Hematopoietic multipotent progenitor cell treated with erythropoietin and hydrocortisone succinate and interleukin-3 and kit ligand, for 15 days (in vitro differentiated cells): ENCODE results near the gene SERHL2.
"Not testable (repeated sequence)": the region's sequence is repeated elsewhere in the genome, so short reads cannot be mapped to it uniquely, and the experiment has no call there.

ENCODE experiments used
- DNase-seq: peaks from one replicate; pipeline ENCODE4 v3.0.0-alpha.2; 2015; ENCODE audit warnings: low spot score

SERHL2 gene

GRCh38 chr22:42536166-42536565 lies 17.6 kb upstream of the SERHL2 start:
- no peak for DNase-seq

- DNase-seq = not testable (repeated sequence)
These were observed 17.1 kb upstream of the SERHL2 start for GRCh38 chr22:42536634-42537033.

- not testable (repeated sequence) for DNase-seq
These were observed 16.4 kb upstream of the SERHL2 start for GRCh38 chr22:42537199-42537831.

- DNase-seq = not testable (repeated sequence)
These were observed 14.5 kb upstream of the SERHL2 start for GRCh38 chr22:42539236-42539771.

GRCh38 chr22:42544686-42545085 lies 9.1 kb upstream of the SERHL2 start:
- no peak for DNase-seq

GRCh38 chr22:42547562-42547961 lies 6.2 kb upstream of the SERHL2 start:
- no peak for DNase-seq

- DNase-seq = not testable (repeated sequence)
These were observed 5.6 kb upstream of the SERHL2 start for GRCh38 chr22:42548126-42548525.

- no peak for DNase-seq
These were observed 5.0 kb upstream of the SERHL2 start for GRCh38 chr22:42548597-42549330.

- DNase-seq = no peak
These were observed 4.3 kb upstream of the SERHL2 start for GRCh38 chr22:42549331-42550060.

GRCh38 chr22:42552294-42552647 lies 1.5 kb upstream of the SERHL2 start:
- not testable (repeated sequence) for DNase-seq

- no peak for DNase-seq
These were observed 6.6 kb downstream of the SERHL2 start for GRCh38 chr22:42560381-42560780.

- peak; percentile 30 for DNase-seq
These were observed 7.0 kb downstream of the SERHL2 start for GRCh38 chr22:42560781-42561180.

- DNase-seq = no peak
These were observed 8.1 kb downstream of the SERHL2 start for GRCh38 chr22:42561856-42562255.

- no peak for DNase-seq
These were observed 8.5 kb downstream of the SERHL2 start for GRCh38 chr22:42562279-42562678.

- no peak for DNase-seq
These were observed 8.9 kb downstream of the SERHL2 start for GRCh38 chr22:42562684-42563083.

GRCh38 chr22:42563943-42564342 lies 10.2 kb downstream of the SERHL2 start:
- DNase-seq = not testable (repeated sequence)

GRCh38 chr22:42564699-42565098 lies 10.9 kb downstream of the SERHL2 start:
- no peak for DNase-seq

GRCh38 chr22:42565956-42566355 lies 12.2 kb downstream of the SERHL2 start:
- DNase-seq = no peak

- DNase-seq = not testable (repeated sequence)
These were observed 14.2 kb downstream of the SERHL2 start for GRCh38 chr22:42567950-42568349.

- DNase-seq = not testable (repeated sequence)
These were observed 16.8 kb downstream of the SERHL2 start for GRCh38 chr22:42570580-42570979.

- not testable (repeated sequence) for DNase-seq
These were observed 17.3 kb downstream of the SERHL2 start for GRCh38 chr22:42571068-42571467.

- DNase-seq = not testable (repeated sequence)
These were observed 20.3 kb downstream of the SERHL2 start for GRCh38 chr22:42574046-42574445.

GRCh38 chr22:42574468-42574867 lies 20.7 kb downstream of the SERHL2 start:
- DNase-seq = not testable (repeated sequence)
